Activated CD4-positive, alpha-beta T cell treated with anti-CD3 and anti-CD28 coated beads, Interleukin-2, amount 10 ng/mL, durations not matched to agents 24 days and 14 days (primary cell): Measurements from ENCODE around the gene RILP. TPM values are rescaled to one million over a fixed set of nuclear protein-coding genes. Genes with fewer than 3 reads are reported as not detected.
"Not testable (repeated sequence)": the region's sequence is repeated elsewhere in the genome, so short reads cannot be mapped to it uniquely, and the experiment has no call there.

Source experiments
- DNase-seq: peaks from one replicate; pipeline ENCODE4 v3.0.0; 2022
- H3K27ac Mint-ChIP-seq: one replicate; pipeline ENCODE4 v1.8.0; 2022; ENCODE audit warnings: mild to moderate bottlenecking, mixed read lengths
- H3K27me3 Mint-ChIP-seq: one replicate; pipeline ENCODE4 v1.8.0; 2022; ENCODE audit warnings: mixed read lengths
- H3K36me3 Mint-ChIP-seq: one replicate; pipeline ENCODE4 v1.8.0; 2022; ENCODE audit warnings: low read depth, mild to moderate bottlenecking, mixed read lengths
- H3K4me1 Mint-ChIP-seq: one replicate; pipeline ENCODE4 v1.8.0; 2021; ENCODE audit warnings: mixed read lengths
- H3K4me3 Mint-ChIP-seq: one replicate; pipeline ENCODE4 v1.8.0; 2022; ENCODE audit warnings: mild to moderate bottlenecking, moderate library complexity, mixed read lengths
- H3K9me3 Mint-ChIP-seq: one replicate; pipeline ENCODE4 v1.8.0; 2021; ENCODE audit warnings: mixed read lengths
- intact Hi-C: fragments of 100-400 bp; cut with micrococcal nuclease; formaldehyde crosslinking; loops from one replicate; pipeline ENCODE4 v1.15.1; 2023
- total RNA-seq: library from RNA; stranded (reverse); gene quantifications from 2 replicates; pipeline ENCODE4 v1.2.3, GENCODE V29; 2022

The RILP gene
- total RNA-seq, 1 donor from 2014 or later: 7.3 TPM

DNA sequence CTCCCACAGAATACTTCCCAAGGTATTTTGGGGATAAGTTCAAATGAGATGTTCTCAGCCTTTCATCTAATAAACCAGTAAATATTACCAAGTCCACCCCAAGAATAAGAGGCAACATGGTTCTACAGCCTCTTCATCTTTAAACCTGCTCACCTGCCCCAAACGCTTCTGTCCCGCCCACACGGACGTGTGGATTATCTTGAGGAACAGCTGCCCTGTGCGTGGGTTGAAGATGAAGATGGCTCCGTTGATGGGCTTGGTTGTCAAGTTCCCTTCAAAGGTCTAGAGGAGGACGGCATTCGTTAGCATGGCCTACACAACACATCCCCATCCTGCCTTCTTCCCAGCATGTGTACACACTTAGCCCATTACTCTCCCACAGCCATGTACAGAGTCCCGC is 8.4 kb upstream of the RILP start:
- no peak overlapping the region for H3K27ac Mint-ChIP-seq
- H3K9me3 Mint-ChIP-seq: no peaks in the 10 kb centered on the region
- no peak overlapping the region for H3K4me3 Mint-ChIP-seq
- DNase-seq: no peak
- peaks cover 2% of the 10 kb centered on the region for H3K4me1 Mint-ChIP-seq
- intact Hi-C loops: no loop called here
- H3K27me3 Mint-ChIP-seq: no peaks in the 10 kb centered on the region
- H3K36me3 Mint-ChIP-seq: peaks cover 75% of the 10 kb centered on the region

DNA sequence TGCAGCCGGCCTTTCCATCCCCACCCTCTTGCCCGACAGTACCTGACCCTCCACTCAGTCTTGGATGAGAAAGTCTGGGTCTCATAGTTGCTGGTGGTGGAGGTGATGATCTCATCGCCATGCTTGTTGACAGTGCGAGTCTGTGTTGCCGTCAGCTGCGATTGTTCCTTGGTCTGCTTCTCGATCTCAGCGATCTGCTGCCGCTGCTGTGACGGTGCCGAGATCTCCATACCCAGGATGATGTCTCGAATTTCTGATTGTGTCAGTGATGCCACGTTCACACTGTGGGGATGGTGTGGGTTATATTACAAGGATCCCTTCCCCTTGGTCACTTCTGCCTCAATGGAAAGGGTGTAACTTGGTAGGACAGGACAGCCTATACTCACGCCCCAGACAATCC is 4.1 kb upstream of the RILP start:
- Mint-ChIP-seq H3K4me3 (no peak overlapping the region), H3K4me1 (peaks cover 9% of the 10 kb centered on the region), H3K27me3 (no peaks in the 10 kb centered on the region), H3K9me3 (no peaks in the 10 kb centered on the region), H3K27ac (peak overlapping the region; percentile 29), H3K36me3 (peaks cover 70% of the 10 kb centered on the region)
- intact Hi-C loops: no loop called here
- DNase-seq: no peak

DNA sequence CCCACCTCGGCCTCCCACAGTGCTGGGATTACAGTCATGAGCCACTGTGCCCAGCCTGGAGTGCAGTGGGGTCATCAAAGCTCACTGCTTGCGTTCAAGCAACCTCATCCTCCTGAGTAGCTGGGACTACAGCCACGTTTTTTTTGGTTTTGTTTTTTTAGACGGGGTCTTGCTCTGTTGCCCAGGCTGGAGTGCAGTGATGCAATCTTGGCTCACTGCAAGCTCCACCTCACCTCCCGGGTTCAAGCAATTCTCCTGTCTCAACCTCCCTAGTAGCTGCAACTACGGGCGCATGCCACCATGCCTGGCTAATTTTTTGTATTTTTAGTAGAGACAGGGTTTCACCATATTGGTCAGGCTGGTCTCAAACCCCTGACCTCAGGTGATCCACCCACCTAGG is 3.1 kb upstream of the RILP start:
- DNase-seq, H3K4me3 Mint-ChIP-seq: not testable (repeated sequence)

DNA sequence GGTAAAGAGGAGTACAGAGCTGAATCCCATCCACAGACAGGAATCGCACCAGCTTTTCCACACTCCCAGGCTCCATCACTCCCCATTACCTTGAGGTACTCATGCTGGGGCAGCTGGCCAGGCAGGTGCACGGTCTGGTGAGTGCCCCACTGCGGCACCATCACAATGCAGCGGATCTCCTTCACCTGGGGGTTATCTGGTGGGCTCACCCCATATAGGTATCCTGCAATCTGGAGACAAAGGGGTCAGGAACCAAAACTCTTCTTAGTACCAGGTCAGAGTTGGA is 1.8 kb upstream of the RILP start:
- intact Hi-C loops: no loop called here
- no peaks in the 10 kb centered on the region for H3K27me3 Mint-ChIP-seq
- peaks cover 13% of the 10 kb centered on the region for H3K4me1 Mint-ChIP-seq
- H3K27ac Mint-ChIP-seq: no peak overlapping the region
- peaks cover 53% of the 10 kb centered on the region for H3K36me3 Mint-ChIP-seq
- no peak overlapping the region for H3K4me3 Mint-ChIP-seq
- no peak for DNase-seq
- H3K9me3 Mint-ChIP-seq: no peaks in the 10 kb centered on the region

More for the DNA sequence above, 3.1 kb upstream of the RILP start:
- H3K9me3 Mint-ChIP-seq, H3K27me3 Mint-ChIP-seq, intact Hi-C loops, H3K4me1 Mint-ChIP-seq, H3K27ac Mint-ChIP-seq: not testable (repeated sequence)
- H3K36me3 Mint-ChIP-seq: peaks cover 61% of the 10 kb centered on the region

DNA sequence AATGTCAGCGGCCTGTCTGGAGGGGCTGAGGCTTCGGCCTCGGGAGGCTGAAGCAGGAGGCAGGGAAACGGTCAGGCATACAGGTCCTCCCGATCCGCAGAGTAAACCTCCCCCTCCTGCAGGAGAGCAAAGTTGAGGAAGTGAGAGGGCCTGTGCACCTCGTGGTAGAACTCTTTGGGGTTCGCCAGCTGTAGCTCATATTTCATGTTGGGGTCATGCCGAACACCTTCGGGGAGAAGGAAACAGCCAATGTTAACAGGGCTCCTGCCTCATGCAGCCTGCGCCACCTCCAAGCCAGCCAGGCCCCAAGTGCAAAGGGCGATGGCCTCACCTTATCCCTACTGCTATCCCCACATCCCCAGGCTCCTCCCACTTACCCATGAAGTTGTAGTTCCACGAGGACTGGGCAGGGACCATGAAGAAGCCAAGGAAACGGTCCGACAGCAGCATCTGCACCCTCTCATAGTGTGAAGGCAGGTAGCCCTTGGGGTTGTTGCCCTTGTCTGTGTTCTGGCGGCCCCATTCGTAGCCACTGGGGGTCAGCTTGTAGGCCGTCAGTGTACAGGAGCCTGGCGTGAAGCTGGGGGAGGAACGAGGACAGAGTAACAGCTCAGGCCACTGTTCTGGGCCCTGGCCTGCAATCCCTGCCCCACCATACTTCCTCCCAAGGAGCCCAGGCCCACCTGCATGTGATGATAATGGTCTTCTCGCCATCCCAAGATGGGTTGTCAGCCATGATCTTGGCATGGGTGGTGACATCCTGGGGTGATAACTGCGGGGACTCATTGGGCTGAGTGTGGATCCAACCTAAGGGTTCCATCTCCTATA is 1.3 kb upstream of the RILP start:
- Mint-ChIP-seq H3K4me1 (peaks cover 17% of the 10 kb centered on the region), H3K27ac (no peak overlapping the region), H3K4me3 (no peak overlapping the region), H3K27me3 (no peaks in the 10 kb centered on the region), H3K36me3 (peaks cover 48% of the 10 kb centered on the region), H3K9me3 (no peaks in the 10 kb centered on the region)
- DNase-seq: peak; percentile 62
- intact Hi-C loops: no loop called here

DNA sequence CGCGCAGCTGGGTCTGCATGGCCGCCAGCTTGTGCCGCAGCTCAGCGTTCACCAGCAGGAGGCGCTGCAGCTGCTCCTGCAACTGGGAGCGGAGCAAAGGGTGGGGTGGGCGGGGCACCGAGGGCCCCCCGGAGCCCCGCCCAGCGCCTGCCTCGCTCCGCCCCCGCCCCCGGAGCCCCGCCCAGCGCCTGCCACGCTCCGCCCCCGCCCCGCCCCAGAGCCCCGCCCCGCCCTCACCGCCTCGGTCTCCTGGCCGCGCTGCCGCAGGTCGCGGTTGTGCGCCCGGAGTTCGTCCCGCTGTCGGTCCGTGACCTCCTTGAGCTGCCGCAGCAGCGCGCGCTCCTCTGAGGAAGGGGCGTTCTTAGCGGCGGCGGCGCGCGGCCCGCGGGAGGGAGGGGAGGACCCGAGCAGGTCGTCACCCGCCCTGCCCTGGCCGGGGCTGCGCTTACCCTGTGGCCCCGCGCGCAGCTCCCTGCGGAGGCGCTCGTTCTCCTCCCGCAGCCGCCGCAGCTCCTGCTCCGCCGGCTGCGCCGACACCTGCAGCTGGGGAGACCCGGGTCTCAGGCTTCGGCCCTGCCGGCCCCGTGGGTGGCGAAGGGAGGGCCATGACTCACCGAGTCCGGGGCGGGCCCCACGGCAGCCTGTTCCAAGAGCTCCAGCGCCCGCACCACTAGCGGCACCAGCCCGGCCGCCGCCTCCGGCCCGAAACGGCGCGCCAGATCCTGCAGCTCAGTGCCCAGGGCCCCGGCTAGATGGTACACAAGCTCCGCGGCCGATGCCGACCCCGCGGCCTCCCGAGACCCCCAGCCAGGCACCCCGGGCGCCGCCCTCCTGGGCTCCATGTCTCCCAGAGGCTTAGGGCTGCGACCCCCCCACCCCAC is 463 bp downstream of the RILP start:
- intact Hi-C loops: loop anchor here (2.0 to 5.0 kb wide), 3 partner anchors 36 to 383 kb away; partner anchors contain the start of genes DPH1 and PRPF8
- Mint-ChIP-seq H3K27me3 (no peaks in the 10 kb centered on the region), H3K36me3 (peaks cover 43% of the 10 kb centered on the region), H3K4me1 (peaks cover 31% of the 10 kb centered on the region), H3K4me3 (peak overlapping the region; percentile 77), H3K27ac (peak overlapping the region; percentile 66), H3K9me3 (no peaks in the 10 kb centered on the region)
- peak; percentile 98 for DNase-seq

DNA sequence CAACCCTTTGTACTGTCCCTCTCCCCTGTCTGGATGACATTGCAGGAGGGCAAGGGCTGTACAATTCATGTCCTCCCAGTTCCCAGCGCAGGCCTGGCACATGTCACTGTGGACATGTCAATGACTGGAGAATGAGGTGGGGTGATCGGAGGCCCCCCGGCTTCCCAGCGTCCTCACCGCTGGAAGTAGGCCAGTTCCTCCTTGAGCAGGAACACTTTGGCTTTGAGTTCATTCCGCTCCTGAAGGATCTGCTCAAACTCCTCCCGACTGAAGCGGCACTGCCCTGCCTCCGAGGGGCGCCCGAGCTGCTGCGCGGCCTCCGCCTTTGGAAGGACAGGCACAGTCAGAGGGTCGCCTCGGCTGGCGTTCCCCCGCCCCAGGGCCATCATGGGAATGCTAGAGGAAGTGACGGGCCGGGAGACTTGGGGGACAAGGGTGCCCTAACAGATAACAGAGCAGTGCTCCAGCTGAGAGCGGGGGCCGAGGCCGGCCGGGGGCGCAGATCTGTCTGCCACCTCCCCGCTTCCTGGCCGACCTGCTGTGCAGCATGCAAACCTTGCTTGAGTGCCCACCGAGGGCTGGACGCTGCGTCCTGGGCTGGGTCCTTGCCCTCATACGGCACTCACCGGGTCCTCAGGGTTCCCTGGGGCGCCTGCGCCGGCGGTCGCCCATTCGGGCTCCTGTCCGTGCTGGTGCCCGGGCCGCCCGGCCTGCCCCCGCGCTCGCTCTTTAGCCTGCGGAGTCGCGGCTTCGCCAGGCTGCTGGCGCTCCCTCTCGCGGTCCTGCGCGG is 1.3 kb downstream of the RILP start:
- H3K36me3 Mint-ChIP-seq: peaks cover 34% of the 10 kb centered on the region
- H3K4me3 Mint-ChIP-seq: peak overlapping the region; percentile 77
- H3K9me3 Mint-ChIP-seq: no peaks in the 10 kb centered on the region
- peak overlapping the region; percentile 63 for H3K27ac Mint-ChIP-seq
- DNase-seq: no peak
- no peaks in the 10 kb centered on the region for H3K27me3 Mint-ChIP-seq
- peaks cover 34% of the 10 kb centered on the region for H3K4me1 Mint-ChIP-seq
- intact Hi-C loops: loop anchor here (2.0 to 5.0 kb wide), 3 partner anchors 36 to 384 kb away; partner anchors contain the start of genes DPH1 and PRPF8

DNA sequence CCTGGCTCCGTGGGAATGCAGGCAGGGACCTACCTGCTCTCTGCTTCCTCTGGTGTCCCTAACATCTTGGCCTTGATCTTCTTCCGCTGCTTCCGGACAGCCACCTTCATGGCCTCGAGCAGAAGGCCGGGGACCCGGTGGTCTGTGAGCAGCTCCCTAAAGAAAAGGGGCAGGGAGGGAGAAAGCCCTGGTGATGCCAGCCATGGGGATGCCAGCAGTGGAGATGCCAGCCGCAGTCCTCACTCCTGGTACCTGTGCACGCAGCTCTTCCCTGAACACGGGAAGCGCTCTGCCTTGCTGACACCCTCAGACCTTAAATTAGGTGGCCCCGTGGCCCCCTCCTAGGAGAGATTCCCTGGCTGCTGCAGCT is 1.9 kb downstream of the RILP start:
- Mint-ChIP-seq H3K27ac (no peak overlapping the region), H3K4me1 (peaks cover 34% of the 10 kb centered on the region)

DNA sequence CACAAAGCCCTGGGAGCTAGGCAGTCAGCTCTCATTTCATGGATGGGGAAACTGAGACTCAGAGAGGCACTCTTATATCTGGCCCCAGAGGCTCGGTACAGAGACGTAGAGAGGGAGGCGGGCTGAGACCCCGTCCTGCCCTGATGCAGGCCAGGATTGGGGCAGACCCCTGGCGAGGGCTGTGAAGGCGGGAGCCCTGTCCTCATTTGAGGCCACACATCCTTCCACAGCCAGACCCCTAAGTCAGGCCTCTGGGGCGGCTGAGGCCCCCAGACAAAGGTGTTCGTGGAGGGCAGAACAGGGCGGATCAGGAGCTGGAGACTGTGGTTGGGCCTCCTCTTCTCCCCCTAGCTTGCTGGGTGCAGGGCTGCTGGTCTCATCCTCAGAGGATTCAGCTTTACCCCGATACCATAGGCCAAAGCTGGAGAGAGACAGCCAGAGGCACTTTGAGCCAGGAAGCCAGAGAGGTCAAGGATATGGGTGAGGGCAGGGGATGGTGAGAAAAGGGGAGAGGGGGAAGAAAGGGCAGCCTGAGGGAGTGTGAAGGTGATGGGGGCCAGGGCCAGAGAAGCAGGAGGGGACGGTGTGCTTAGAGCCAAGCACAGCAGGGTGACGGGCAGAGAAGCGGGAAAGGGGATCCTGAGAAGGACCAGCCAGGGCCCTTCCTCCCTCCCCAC is 3.3 kb downstream of the RILP start:
- Mint-ChIP-seq H3K4me3 (peak overlapping the region; percentile 88), H3K27ac (peak overlapping the region; percentile 92), H3K27me3 (no peaks in the 10 kb centered on the region), H3K36me3 (peaks cover 14% of the 10 kb centered on the region), H3K4me1 (peaks cover 34% of the 10 kb centered on the region), H3K9me3 (no peaks in the 10 kb centered on the region)
- no peak for DNase-seq
- intact Hi-C loops: loop anchor here (5.0 kb wide), 1 partner anchor 386 kb away; the partner anchor contains the start of gene DPH1

More for the DNA sequence above, 1.9 kb downstream of the RILP start:
- intact Hi-C loops: loop anchor here (2.0 to 5.0 kb wide), 3 partner anchors 37 to 385 kb away; partner anchors contain the start of genes DPH1 and PRPF8
- Mint-ChIP-seq H3K9me3 (no peaks in the 10 kb centered on the region), H3K36me3 (peaks cover 29% of the 10 kb centered on the region), H3K4me3 (peak overlapping the region; percentile 77), H3K27me3 (no peaks in the 10 kb centered on the region)
- DNase-seq: no peak

DNA sequence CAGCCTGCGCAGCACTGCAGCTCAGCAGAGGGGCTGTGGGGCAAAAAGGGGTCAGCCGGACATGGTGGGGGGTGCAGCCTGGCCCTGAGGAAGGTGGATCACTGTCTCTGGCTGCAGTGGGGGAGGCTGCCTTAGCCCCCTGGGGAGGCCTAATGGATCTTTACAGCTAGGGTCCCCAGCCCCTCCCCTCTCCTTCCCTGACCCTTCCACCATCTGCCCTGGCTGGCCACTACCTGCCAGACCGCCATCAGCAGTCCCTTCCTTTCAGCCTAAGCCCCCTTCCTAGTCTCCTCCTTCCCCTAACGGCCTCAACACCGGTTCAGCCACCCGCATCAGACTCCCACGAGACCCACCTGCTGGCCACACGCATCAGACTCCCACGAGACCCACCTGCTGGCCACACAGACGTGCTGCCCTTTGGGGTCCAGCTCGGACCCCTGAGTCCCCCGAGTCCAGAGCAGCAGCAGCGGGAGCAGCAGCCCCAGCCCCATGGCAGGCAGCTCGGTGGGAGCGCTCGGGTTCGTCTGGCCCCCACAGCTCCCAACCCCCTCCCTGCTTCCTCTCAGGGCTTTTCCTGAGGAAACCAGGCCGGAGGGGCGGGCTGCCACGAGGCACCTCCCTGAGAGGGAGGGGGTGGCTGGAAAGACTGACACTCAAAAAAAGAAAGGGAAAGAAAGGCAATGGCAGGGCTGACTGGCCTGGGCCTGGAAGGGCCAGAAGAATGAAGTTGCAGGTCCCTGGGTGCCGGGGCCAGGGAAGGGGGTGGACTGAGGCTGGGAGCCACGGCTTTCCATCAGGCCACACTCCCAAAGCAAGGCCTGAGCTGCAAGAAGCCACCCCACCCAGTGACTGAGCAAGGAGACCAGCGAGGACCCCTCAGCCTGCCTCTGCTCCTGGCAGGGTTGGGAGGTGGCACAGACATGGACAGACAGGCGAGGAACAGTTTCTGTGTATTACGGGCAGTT is 4.2 kb downstream of the RILP start, which contains the start of gene SCARF1:
TSS of gene SCARF1 (minus strand) at position 526 of the 965 bp plus-strand sequence. CDS start at position 491, 35 bp downstream.
- H3K4me1 Mint-ChIP-seq: peaks cover 31% of the 10 kb centered on the region
- DNase-seq: peak; percentile 71
- intact Hi-C loops: loop anchor here (5.0 kb wide), 1 partner anchor 387 kb away; the partner anchor contains the start of gene DPH1

DNA sequence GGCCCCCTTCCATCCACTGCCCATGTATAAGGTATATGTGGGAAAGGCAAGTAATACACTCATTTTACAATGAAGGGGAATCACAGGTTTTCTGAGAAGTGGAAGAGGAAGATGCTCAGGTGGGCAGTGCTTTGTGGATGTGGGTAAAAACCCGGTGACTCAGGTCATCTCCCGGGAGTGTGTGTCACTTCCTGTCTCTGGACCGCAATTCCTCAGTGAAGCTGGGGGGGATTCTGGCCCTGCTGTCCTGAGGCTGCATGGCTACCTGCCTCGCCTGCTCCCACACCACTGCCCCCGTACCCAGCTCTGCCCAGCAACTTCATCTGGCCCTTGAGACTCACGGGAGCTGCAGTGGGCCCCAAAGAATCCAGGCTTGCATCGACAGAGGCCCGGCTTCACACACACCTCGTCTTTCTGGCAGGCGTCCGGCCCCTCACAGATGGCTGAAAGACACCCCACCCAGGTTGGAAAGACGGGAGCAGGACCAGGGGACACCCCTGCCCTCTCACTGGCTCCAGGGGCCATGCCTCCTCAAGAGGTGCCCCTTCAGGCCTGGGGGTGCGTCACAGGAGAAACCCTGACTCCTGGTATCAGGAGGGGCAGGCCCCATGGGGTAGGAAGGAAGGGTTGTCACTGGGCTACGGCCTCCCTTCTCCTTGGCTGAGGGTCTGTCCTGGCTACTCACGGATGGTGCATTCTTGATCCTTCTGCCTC is 5.0 kb downstream of the RILP start:
- DNase-seq: peak; percentile 80
- H3K27me3 Mint-ChIP-seq: no peaks in the 10 kb centered on the region
- H3K4me1 Mint-ChIP-seq: peaks cover 27% of the 10 kb centered on the region
- intact Hi-C loops: loop anchor here (5.0 kb wide), 1 partner anchor 388 kb away; the partner anchor contains the start of gene DPH1
- H3K9me3 Mint-ChIP-seq: no peaks in the 10 kb centered on the region
- peak overlapping the region; percentile 88 for H3K4me3 Mint-ChIP-seq
- H3K36me3 Mint-ChIP-seq: peaks cover 5% of the 10 kb centered on the region
- H3K27ac Mint-ChIP-seq: peak overlapping the region; percentile 92

More for the DNA sequence above, 4.2 kb downstream of the RILP start, which contains the start of gene SCARF1:
- Mint-ChIP-seq H3K4me3 (peak within 1 kb of the TSS; percentile 88), H3K27me3 (no peaks in the 10 kb centered on the region), H3K27ac (peak within 1 kb of the TSS; percentile 92), H3K9me3 (no peaks in the 10 kb centered on the region), H3K36me3 (peaks cover 6% of the 10 kb centered on the region)
